ENCODE results near the gene NCKAP5. TPM values are rescaled to one million over a fixed set of nuclear protein-coding genes. Genes with fewer than 3 reads are reported as not detected.

The NCKAP5 gene
- total RNA-seq, 1 donor from 2014 or later: 0.46 TPM

- H3K9me3 Mint-ChIP-seq (ENCODE audit: unreplicated experiment): peaks cover 25% of the 10 kb centered on the region
- H3K27ac Mint-ChIP-seq (ENCODE audit: unreplicated experiment): no peak overlapping the region
Measured at GRCh38 chr2:132881546-132881945, 686.7 kb downstream of the NCKAP5 start.

GRCh38 chr2:132877923-132878322 is 690.3 kb downstream of the NCKAP5 start:
- H3K27ac Mint-ChIP-seq (ENCODE audit: unreplicated experiment): no peak overlapping the region
- peaks cover 21% of the 10 kb centered on the region for H3K9me3 Mint-ChIP-seq (ENCODE audit: unreplicated experiment)
- DNase-seq (ENCODE audit: extremely low spot score, unreplicated experiment): no peak
- TF ChIP-seq CTCF (IDR thresholded peaks at IDR 0.05): no peak
- H3K36me3 Mint-ChIP-seq (ENCODE audit: unreplicated experiment): no peaks in the 10 kb centered on the region
- H3K4me1 Mint-ChIP-seq (ENCODE audit: unreplicated experiment): no peaks in the 10 kb centered on the region
- H3K4me3 Mint-ChIP-seq (ENCODE audit: unreplicated experiment): no peak overlapping the region
- no peaks in the 10 kb centered on the region for H3K27me3 Mint-ChIP-seq (ENCODE audit: unreplicated experiment)

More at GRCh38 chr2:132881546-132881945, 686.7 kb downstream of the NCKAP5 start:
- H3K4me3 Mint-ChIP-seq (ENCODE audit: unreplicated experiment): no peak overlapping the region
- no peak for TF ChIP-seq CTCF (IDR thresholded peaks at IDR 0.05)
- H3K36me3 Mint-ChIP-seq (ENCODE audit: unreplicated experiment): no peaks in the 10 kb centered on the region
- H3K4me1 Mint-ChIP-seq (ENCODE audit: unreplicated experiment): no peaks in the 10 kb centered on the region
- no peaks in the 10 kb centered on the region for H3K27me3 Mint-ChIP-seq (ENCODE audit: unreplicated experiment)
- DNase-seq (ENCODE audit: extremely low spot score, unreplicated experiment): no peak

- H3K27me3 Mint-ChIP-seq (ENCODE audit: unreplicated experiment): no peaks in the 10 kb centered on the region
- no peak overlapping the region for H3K4me3 Mint-ChIP-seq (ENCODE audit: unreplicated experiment)
- DNase-seq (ENCODE audit: extremely low spot score, unreplicated experiment): no peak
- H3K9me3 Mint-ChIP-seq (ENCODE audit: unreplicated experiment): peaks cover 15% of the 10 kb centered on the region
- no peak overlapping the region for H3K27ac Mint-ChIP-seq (ENCODE audit: unreplicated experiment)
- no peak for TF ChIP-seq CTCF (IDR thresholded peaks at IDR 0.05)
- no peaks in the 10 kb centered on the region for H3K4me1 Mint-ChIP-seq (ENCODE audit: unreplicated experiment)
- H3K36me3 Mint-ChIP-seq (ENCODE audit: unreplicated experiment): no peaks in the 10 kb centered on the region
Measured at GRCh38 chr2:132876745-132877391, 691.4 kb downstream of the NCKAP5 start.

- Mint-ChIP-seq H3K27ac (ENCODE audit: unreplicated experiment) (no peak overlapping the region), H3K36me3 (ENCODE audit: unreplicated experiment) (no peaks in the 10 kb centered on the region), H3K4me3 (ENCODE audit: unreplicated experiment) (no peak overlapping the region), H3K4me1 (ENCODE audit: unreplicated experiment) (no peaks in the 10 kb centered on the region), H3K27me3 (ENCODE audit: unreplicated experiment) (no peaks in the 10 kb centered on the region), H3K9me3 (ENCODE audit: unreplicated experiment) (peaks cover 10% of the 10 kb centered on the region)
- DNase-seq (ENCODE audit: extremely low spot score, unreplicated experiment): no peak
- no peak for TF ChIP-seq CTCF (IDR thresholded peaks at IDR 0.05)
Measured at GRCh38 chr2:132875193-132875592, 693.1 kb downstream of the NCKAP5 start.

- no peak for TF ChIP-seq CTCF (IDR thresholded peaks at IDR 0.05)
Measured at GRCh38 chr2:132873738-132874137, 694.5 kb downstream of the NCKAP5 start.

More at GRCh38 chr2:132873738-132874137, 694.5 kb downstream of the NCKAP5 start:
- Mint-ChIP-seq H3K36me3 (ENCODE audit: unreplicated experiment) (no peaks in the 10 kb centered on the region), H3K27ac (ENCODE audit: unreplicated experiment) (no peak overlapping the region), H3K4me3 (ENCODE audit: unreplicated experiment) (no peak overlapping the region), H3K4me1 (ENCODE audit: unreplicated experiment) (no peaks in the 10 kb centered on the region), H3K9me3 (ENCODE audit: unreplicated experiment) (peaks cover 4% of the 10 kb centered on the region), H3K27me3 (ENCODE audit: unreplicated experiment) (no peaks in the 10 kb centered on the region)
- no peak for DNase-seq (ENCODE audit: extremely low spot score, unreplicated experiment)

Data from osteocyte (in vitro differentiated cells).